Endothelial cell of umbilical vein (primary cell): Measurements from ENCODE around the gene NUAK1. TPM values are rescaled to one million over a fixed set of nuclear protein-coding genes. Genes with fewer than 3 reads are reported as not detected.

Experiments
- BruUV-seq: library from RNA; stranded (reverse); fragments of 400-500 nt; replicated peaks from 2 replicates; lab custom pipeline; 2021; lab: Mats Ljungman, UMichigan
- CTCF ChIA-PET: fragments of 300-600, 350-600 bp; sonication (Branson Sonifier 250); formaldehyde crosslinking; loops from one replicate; lab custom pipeline; 2021; ENCODE audit warnings: antibody characterized with exemption, inconsistent platforms; lab: Charles Lee
- POLR2A ChIA-PET: fragments of 300-600, 350-600 bp; sonication (Branson Sonifier 250); formaldehyde crosslinking; loops from one replicate; lab custom pipeline; 2021; ENCODE audit warnings: antibody characterized with exemption, inconsistent platforms; lab: Charles Lee
- DNase-seq: peaks from one replicate; pipeline ENCODE4 v3.0.0-alpha.2; 2011; ENCODE audit warnings: low read depth, low spot score
- FAIRE-seq: peaks from 2 replicates; lab custom pipeline; 2011; peaks lifted over from hg19 to GRCh38; lab: Jason Lieb, UNC
- H2AFZ ChIP-seq: 2 replicates; pipeline ENCODE4 v1.6.0; 2012; ENCODE audit warnings: low read depth, low read length, control low read depth, inconsistent platforms
- H3K27ac ChIP-seq: 2 replicates; pipeline ENCODE4 v1.5.1; 2011; ENCODE audit warnings: low read depth, mild to moderate bottlenecking, control low read depth, low read length, moderate library complexity; ENCODE audit not compliant: insufficient read depth
- H3K27me3 ChIP-seq, 2 experiments: 2 replicates each; pipeline versions ENCODE4 v1.6.0 to v1.6.1; 2011; ENCODE audit warnings: low read length in 2 of 2, mixed read lengths in 1 of 2; ENCODE audit not compliant: control insufficient read depth in 2 of 2, insufficient read depth in 2 of 2
- H3K36me3 ChIP-seq, 2 experiments: 2 replicates in 1 of 2; 3 replicates in 1 of 2; pipeline ENCODE4 v1.5.1; 2011; ENCODE audit warnings: low read length in 2 of 2, mild to moderate bottlenecking in 1 of 2, moderate library complexity in 1 of 2; ENCODE audit not compliant: control insufficient read depth in 2 of 2, insufficient read depth in 2 of 2; ENCODE audit errors: extremely low read depth in 1 of 2
- H3K4me1 ChIP-seq: 3 replicates; pipeline ENCODE4 v1.5.1; 2011; ENCODE audit warnings: mild to moderate bottlenecking, low read length; ENCODE audit not compliant: control insufficient read depth, insufficient read depth; ENCODE audit errors: extremely low read depth
- H3K4me2 ChIP-seq: 2 replicates; pipeline ENCODE4 v1.6.1; 2011; ENCODE audit warnings: low read length, control low read depth, mixed read lengths; ENCODE audit not compliant: insufficient read depth
- H3K4me3 ChIP-seq, 3 experiments: fragments of 200-600 bp in 1 of 3; sonication (generic), shearing (Covaris generic) in 1 of 3; replicated peaks in 1 of 3; 2 replicates each; pipeline ENCODE4 v1.5.1; 2011 to 2016; ENCODE audit warnings: control low read depth in 3 of 3, low read length in 3 of 3, mild to moderate bottlenecking in 2 of 3, inconsistent platforms in 1 of 3, low read depth in 1 of 3, moderate library complexity in 1 of 3; ENCODE audit not compliant: insufficient read depth in 1 of 3
- H3K79me2 ChIP-seq: 2 replicates; pipeline ENCODE4 v1.6.0; 2012; ENCODE audit warnings: low read length, inconsistent platforms; ENCODE audit not compliant: control insufficient read depth, insufficient read depth
- H3K9ac ChIP-seq: replicated peaks from 2 replicates; pipeline ENCODE3; 2011; ENCODE audit warnings: low read length, control low read depth; ENCODE audit not compliant: insufficient read depth; ENCODE audit errors: extremely low read depth
- H3K9me1 ChIP-seq: replicated peaks from 3 replicates; pipeline ENCODE4 v1.6.0; 2011; ENCODE audit warnings: mild to moderate bottlenecking, low read length; ENCODE audit not compliant: control insufficient read depth, insufficient read depth; ENCODE audit errors: extremely low read depth
- H3K9me3 ChIP-seq: replicated peaks from 2 replicates; pipeline ENCODE4 v1.5.1; 2012; ENCODE audit warnings: low read length, inconsistent platforms; ENCODE audit not compliant: control insufficient read depth, insufficient read depth
- H4K20me1 ChIP-seq: replicated peaks from 2 replicates; pipeline ENCODE3; 2011; ENCODE audit warnings: mild to moderate bottlenecking, low read length; ENCODE audit not compliant: control insufficient read depth, insufficient read depth; ENCODE audit errors: extremely low read depth
- EZH2 ChIP-seq: IDR thresholded peaks from 2 replicates; pipeline ENCODE4 v1.6.1; 2012; ENCODE audit warnings: borderline replicate concordance, low read depth, mild to moderate bottlenecking, moderate library complexity, low read length, inconsistent platforms; ENCODE audit not compliant: severe bottlenecking
- FOS ChIP-seq: IDR thresholded peaks from 2 replicates; pipeline ENCODE4 v1.6.1; 2011; ENCODE audit warnings: mild to moderate bottlenecking, low read length, moderate library complexity, borderline replicate concordance; ENCODE audit not compliant: insufficient read depth
- GATA2 ChIP-seq: IDR thresholded peaks from 2 replicates; pipeline ENCODE4 v1.7.0; 2011; ENCODE audit warnings: low read depth, mild to moderate bottlenecking, moderate library complexity, mixed read lengths, low read length; ENCODE audit not compliant: insufficient read length, insufficient read depth
- JUN ChIP-seq: IDR thresholded peaks from 2 replicates; pipeline ENCODE4 v1.6.1; 2011; ENCODE audit warnings: borderline replicate concordance, low read depth; ENCODE audit not compliant: insufficient read length, insufficient read depth
- MAX ChIP-seq: IDR thresholded peaks from 2 replicates; pipeline ENCODE4 v1.6.1; 2011; ENCODE audit not compliant: insufficient read depth, insufficient read length
- MYC ChIP-seq: IDR thresholded peaks from one replicate; pipeline ENCODE4 v1.6.1; 2011; ENCODE audit warnings: mild to moderate bottlenecking, low read depth, low read length
- POLR2A ChIP-seq: IDR thresholded peaks from 2 replicates; pipeline ENCODE4 v1.6.1; 2012; ENCODE audit warnings: low read depth, mild to moderate bottlenecking, control low read depth, low read length
- POLR2AphosphoS5 ChIP-seq: IDR thresholded peaks from 2 replicates; pipeline ENCODE4 v1.6.1; 2012; ENCODE audit warnings: low read depth, mild to moderate bottlenecking, control low read depth, low read length, moderate library complexity; ENCODE audit not compliant: insufficient read depth
- dilution Hi-C: fragments of 300-500 bp; cut with MboI; formaldehyde crosslinking; loops from one replicate; pipeline ENCODE4 v1.15.0; 2019; ENCODE audit warnings: low sequenced_read_pairs; ENCODE audit not compliant: extremely low pct_ligation_motif_present
- intact Hi-C: fragments of 100-400 bp; cut with micrococcal nuclease; formaldehyde crosslinking; loops from one replicate; pipeline ENCODE4 v1.10.0; 2022
- polyA plus RNA-seq, 4 experiments: library from polyadenylated mRNA; depleted of rRNA in 3 of 4; stranded (reverse) in 3 of 4; unstranded in 1 of 4; fragments of >200 nt; gene quantifications; 2 replicates each; pipeline versions ENCODE4 v1.2.1 to v1.2.3, GENCODE V29; 2011 to 2012; ENCODE audit warnings: missing spikeins in 1 of 4
- total RNA-seq: library from RNA; stranded (reverse); gene quantifications from 2 replicates; pipeline ENCODE4 v1.2.3, GENCODE V29; 2021
- TF ChIP-seq, protein P1 (sequence below), 2 donors: IDR thresholded peaks; 1 replicate in 1 of 2; 2 replicates in 1 of 2; pipeline ENCODE4 v1.5.1; 2011; ENCODE audit warnings: low read length in 2 of 2, mild to moderate bottlenecking in 2 of 2, moderate library complexity in 2 of 2, control low read depth in 1 of 2, inconsistent platforms in 1 of 2, low read depth in 1 of 2; ENCODE audit not compliant: insufficient read depth in 1 of 2; ENCODE audit errors: extremely low read depth in 1 of 2

The NUAK1 gene
- total and polyA plus RNA-seq, 2 donors (not counting 3 experiments of a cell fraction or from before 2014, with no cell fraction given): 34.2 to 39.7 TPM

GRCh38 chr12:106066726-106067325, 71.9 kb downstream of the NUAK1 start:
- intact Hi-C loops: loop anchor here (5.0 kb wide), 1 partner anchor 215 kb away; no protein-coding TSS in a partner anchor
- no peak overlapping the region for H3K4me2 ChIP-seq
- ChIA-PET CTCF (interaction anchor here (0.9 to 1.7 kb wide), 2 partner anchors 12 to 72 kb away, joined by 3 to 9 read pairs; partner anchors contain the start of gene NUAK1), POLR2A (interaction anchor here (1.0 kb wide), 1 partner anchor 480 kb away, joined by 3 read pairs; no protein-coding TSS in a partner anchor)
- H3K4me3 ChIP-seq: no peak overlapping the region
- no peak overlapping the region for H2AFZ ChIP-seq
- no peaks in the 10 kb centered on the region for H3K27me3 ChIP-seq
- no peak for TF ChIP-seq JUN
- no peak for TF ChIP-seq POLR2AphosphoS5
- no peak for TF ChIP-seq MYC
- no peak for TF ChIP-seq MAX
- TF ChIP-seq, protein P1, sequence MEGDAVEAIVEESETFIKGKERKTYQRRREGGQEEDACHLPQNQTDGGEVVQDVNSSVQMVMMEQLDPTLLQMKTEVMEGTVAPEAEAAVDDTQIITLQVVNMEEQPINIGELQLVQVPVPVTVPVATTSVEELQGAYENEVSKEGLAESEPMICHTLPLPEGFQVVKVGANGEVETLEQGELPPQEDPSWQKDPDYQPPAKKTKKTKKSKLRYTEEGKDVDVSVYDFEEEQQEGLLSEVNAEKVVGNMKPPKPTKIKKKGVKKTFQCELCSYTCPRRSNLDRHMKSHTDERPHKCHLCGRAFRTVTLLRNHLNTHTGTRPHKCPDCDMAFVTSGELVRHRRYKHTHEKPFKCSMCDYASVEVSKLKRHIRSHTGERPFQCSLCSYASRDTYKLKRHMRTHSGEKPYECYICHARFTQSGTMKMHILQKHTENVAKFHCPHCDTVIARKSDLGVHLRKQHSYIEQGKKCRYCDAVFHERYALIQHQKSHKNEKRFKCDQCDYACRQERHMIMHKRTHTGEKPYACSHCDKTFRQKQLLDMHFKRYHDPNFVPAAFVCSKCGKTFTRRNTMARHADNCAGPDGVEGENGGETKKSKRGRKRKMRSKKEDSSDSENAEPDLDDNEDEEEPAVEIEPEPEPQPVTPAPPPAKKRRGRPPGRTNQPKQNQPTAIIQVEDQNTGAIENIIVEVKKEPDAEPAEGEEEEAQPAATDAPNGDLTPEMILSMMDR (IDR thresholded peaks at IDR 0.05; ENCODE audit: extremely low read depth in 1 of 2, insufficient read depth in 1 of 2, low read depth in 1 of 2, low read length in 2 of 2): no peak
- TF ChIP-seq POLR2A: no peak
- TF ChIP-seq GATA2: no peak
- no peak for TF ChIP-seq FOS
- no peak for TF ChIP-seq EZH2
- FAIRE-seq: no peak
- no peak overlapping the region for H3K9ac ChIP-seq
- H3K4me1 ChIP-seq: peaks cover 47% of the 10 kb centered on the region
- dilution Hi-C loops: no loop called here
- BruUV-seq: no TSS peak
- no peak overlapping the region for H3K27ac ChIP-seq
- DNase-seq: no peak
- no peaks in the 10 kb centered on the region for H4K20me1 ChIP-seq
- no peaks in the 10 kb centered on the region for H3K79me2 ChIP-seq
- H3K9me3 ChIP-seq: no peaks in the 10 kb centered on the region
- no peaks in the 10 kb centered on the region for H3K9me1 ChIP-seq
- H3K36me3 ChIP-seq: peaks cover 13 to 43% of the 10 kb centered on the region in 2 experiments
